Omental fat pad (tissue), 4 donors: ENCODE measurements around the gene ZNF684. TPM values are rescaled to one million over a fixed set of nuclear protein-coding genes. Genes with fewer than 3 reads are reported as not detected.

Experiments used
- ATAC-seq: fragments of 150-250 bp; one replicate; pipeline ENCODE4 v1.9.1; 2016; ENCODE audit warnings: mild to moderate bottlenecking, moderate library complexity; ENCODE audit not compliant: low FRiP score
- DNase-seq: peaks from one replicate; pipeline ENCODE4 v3.0.0-alpha.2; 2019; ENCODE audit warnings: low spot score
- CTCF ChIP-seq, 3 donors: fragments of 450-650 bp; IDR thresholded peaks; one replicate each; pipeline ENCODE4 v1.5.1; 2016 to 2017; ENCODE audit warnings: antibody characterized with exemption in 3 of 3, mild to moderate bottlenecking in 3 of 3, moderate library complexity in 2 of 3
- total RNA-seq, 4 donors: library from RNA; depleted of rRNA; stranded (reverse); fragments of >200 nt; gene quantifications; one replicate each; pipeline ENCODE4 v1.1.0, GENCODE V29; 2016

Gene ZNF684
- total RNA-seq, 4 donors from 2014 or later, result 2.0 to 4.9 (median 3.0) TPM

- TF ChIP-seq CTCF (IDR thresholded peaks at IDR 0.05), result no peak
- DNase-seq (no peak), ATAC-seq (peak; percentile 57)
Observed at GRCh38 chr1:40530735-40531380, 579 bp upstream of the ZNF684 start.

GRCh38 chr1:40532062-40532389, 589 bp downstream of the ZNF684 start:
- no peak for TF ChIP-seq CTCF (IDR thresholded peaks at IDR 0.05)
- ATAC-seq (no peak), DNase-seq (no peak)

- no peak for DNase-seq
- ATAC-seq, result no peak
- TF ChIP-seq CTCF (IDR thresholded peaks at IDR 0.05), result no peak
Observed at GRCh38 chr1:40532844-40533424, 1.5 kb downstream of the ZNF684 start.

GRCh38 chr1:40534589-40534988, 3.2 kb downstream of the ZNF684 start:
- TF ChIP-seq CTCF (IDR thresholded peaks at IDR 0.05), result no peak
- no peak for ATAC-seq
- DNase-seq, result no peak

GRCh38 chr1:40535732-40536131, 4.3 kb downstream of the ZNF684 start:
- no peak for ATAC-seq
- TF ChIP-seq CTCF (IDR thresholded peaks at IDR 0.05), result no peak
- DNase-seq, result no peak

GRCh38 chr1:40539338-40539737, 7.9 kb downstream of the ZNF684 start:
- no peak for DNase-seq
- no peak for ATAC-seq
- no peak for TF ChIP-seq CTCF (IDR thresholded peaks at IDR 0.05)

- no peak for TF ChIP-seq CTCF (IDR thresholded peaks at IDR 0.05)
- ATAC-seq, result no peak
Observed at GRCh38 chr1:40546957-40547356, 15.5 kb downstream of the ZNF684 start.

More at GRCh38 chr1:40546957-40547356, 15.5 kb downstream of the ZNF684 start:
- no peak for DNase-seq
